Measurements from ENCODE around the gene VPS26B. TPM values are rescaled to one million over a fixed set of nuclear protein-coding genes. Genes with fewer than 3 reads are reported as not detected.
"Not testable (repeated sequence)": the region's sequence is repeated elsewhere in the genome, so short reads cannot be mapped to it uniquely, and the experiment has no call there.

VPS26B gene
- 21.0 TPM for total RNA-seq
- polyA plus RNA-seq (ENCODE audit: insufficient read depth in 1 of 8, insufficient read length in 8 of 8, low replicate concordance in 1 of 8), result 10 to 100 TPM; 26.9 to 35.4 (median 30.2) TPM
- long read RNA-seq, donor 1, partial matches to known transcripts, result 0 of 8 reads
- long read RNA-seq, donor 1, other reads (novel, unspliced or antisense), result 0 of 8 reads
- long read RNA-seq, donor 2, partial matches to known transcripts, result 0 of 2 reads
- long read RNA-seq, donor 2, other reads (novel, unspliced or antisense), result 0 of 2 reads
- long read RNA-seq, donor 3, transcript VPS26B-201 (6 exons, 3,691 nt), result major isoform, 9 of 21 reads
- long read RNA-seq, donor 3, partial matches to known transcripts, result 7 of 21 reads
- long read RNA-seq, donor 3, other reads (novel, unspliced or antisense), result 0 of 21 reads
- long read RNA-seq, donor 4, transcript VPS26B-201 (6 exons, 3,691 nt), result major isoform, 6 of 6 reads
- long read RNA-seq, donor 4, partial matches to known transcripts, result 0 of 6 reads
- long read RNA-seq, donor 4, other reads (novel, unspliced or antisense), result 0 of 6 reads
- long read RNA-seq, donor 5, transcript VPS26B-206 (2 exons, 2,073 nt), result minor isoform, 11 of 25 reads
- long read RNA-seq, donor 5, transcript VPS26B-201 (6 exons, 3,691 nt), result major isoform, 13 of 25 reads
- long read RNA-seq, donor 5, partial matches to known transcripts, result 0 of 25 reads
- long read RNA-seq, donor 5, other reads (novel, unspliced or antisense), result 0 of 25 reads
- long read RNA-seq, donor 6, transcript VPS26B-201 (6 exons, 3,691 nt), result major isoform, 15 of 19 reads
- long read RNA-seq, donor 6, partial matches to known transcripts, result 0 of 19 reads
- long read RNA-seq, donor 6, other reads (novel, unspliced or antisense), result 0 of 19 reads
- long read RNA-seq, donor 7, transcript VPS26B-201 (6 exons, 3,691 nt), result major isoform, 10 of 54 reads
- long read RNA-seq, donor 7, partial matches to known transcripts, result 5 of 54 reads
- long read RNA-seq, donor 7, other reads (novel, unspliced or antisense), result 37 of 54 reads
- long read RNA-seq, donor 8, transcript VPS26B-201 (6 exons, 3,691 nt), result major isoform, 5 of 17 reads
- long read RNA-seq, donor 8, partial matches to known transcripts, result 10 of 17 reads
- long read RNA-seq, donor 8, other reads (novel, unspliced or antisense), result 0 of 17 reads
- long read RNA-seq, donor 9, partial matches to known transcripts, result 7 of 8 reads
- long read RNA-seq, donor 9, other reads (novel, unspliced or antisense), result 0 of 8 reads
- long read RNA-seq, donor 10, transcript VPS26B-201 (6 exons, 3,691 nt), result major isoform, 13 of 19 reads
- long read RNA-seq, donor 10, partial matches to known transcripts, result 0 of 19 reads
- long read RNA-seq, donor 10, other reads (novel, unspliced or antisense), result 0 of 19 reads
- long read RNA-seq, donor 11, partial matches to known transcripts, result 0 of 6 reads
- long read RNA-seq, donor 11, other reads (novel, unspliced or antisense), result 0 of 6 reads

DNA sequence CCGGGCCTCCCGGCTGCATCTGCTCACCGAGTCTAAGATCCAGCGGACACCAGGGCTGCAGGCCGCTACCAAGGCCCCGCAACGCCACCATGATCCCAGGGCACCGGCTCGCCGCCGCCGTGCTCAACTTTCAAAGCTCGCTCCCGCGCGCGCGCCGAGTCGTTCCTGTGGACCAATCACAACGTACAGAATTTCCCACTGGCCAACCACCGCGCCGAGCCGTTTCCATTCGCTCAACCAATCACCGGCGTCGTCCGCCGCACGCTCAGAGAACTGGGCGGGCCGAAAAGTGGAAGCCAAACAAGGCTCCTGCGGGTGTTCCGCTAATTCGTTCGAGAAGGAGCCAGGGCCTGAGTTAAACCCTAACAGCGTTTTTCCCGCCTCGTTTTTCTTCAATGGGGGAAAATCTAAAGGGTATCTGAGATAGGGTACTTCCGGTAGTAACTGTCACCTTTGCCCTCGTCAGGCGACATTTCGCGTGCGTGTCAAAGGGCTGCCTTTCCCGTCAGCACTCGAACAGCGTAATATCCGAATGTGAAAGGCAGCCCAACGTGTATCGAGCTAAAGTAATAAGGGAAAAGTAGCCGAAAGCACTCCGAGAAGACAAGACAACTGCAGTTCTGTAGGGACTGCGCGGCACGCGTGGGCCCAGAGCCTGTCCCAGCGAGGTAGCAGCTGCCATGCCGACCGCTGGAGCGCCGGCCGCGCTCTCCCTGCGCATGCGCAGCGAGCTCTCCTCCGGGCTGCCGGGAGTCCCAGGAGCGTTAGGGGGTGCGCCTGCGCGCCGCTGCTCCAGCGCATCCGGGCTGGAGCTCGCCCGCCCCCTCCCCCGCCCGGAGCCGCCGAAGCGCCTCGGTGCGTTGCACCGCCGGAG lies at the start of gene VPS26B, which contains the start of gene NCAPD3:
TSS of gene VPS26B (plus strand) at position 836 of the 874 bp plus-strand sequence. CDS start 452 bp downstream, outside the sequence.
TSS of gene NCAPD3 (minus strand) at position 132 of the 874 bp plus-strand sequence. CDS start at position 91, 41 bp downstream.
- no peaks in the 10 kb centered on the region for H3K27me3 ChIP-seq (ENCODE audit: control insufficient read depth, insufficient read depth, low read length)
- peaks cover 13% of the 10 kb centered on the region for H3K36me3 ChIP-seq (ENCODE audit: control insufficient read depth, insufficient read depth, low read length)
- peak within 1 kb of the TSS; percentile 98 for H3K4me3 ChIP-seq (ENCODE audit: low read length)
- peak; percentile 99 for DNase-seq
- WGBS (ENCODE audit: insufficient coverage), result under 1% methylated on average over 82 of the region's 89 CpGs
- peaks cover 17% of the 10 kb centered on the region for H3K4me1 ChIP-seq (ENCODE audit: control insufficient read depth, insufficient read depth, low read length)
- H3K27ac ChIP-seq (ENCODE audit: low read length), result peak within 1 kb of the TSS; percentile 99
- no peaks in the 10 kb centered on the region for H3K9me3 ChIP-seq (replicated peaks; ENCODE audit: control insufficient read depth, low read depth, low read length)

DNA sequence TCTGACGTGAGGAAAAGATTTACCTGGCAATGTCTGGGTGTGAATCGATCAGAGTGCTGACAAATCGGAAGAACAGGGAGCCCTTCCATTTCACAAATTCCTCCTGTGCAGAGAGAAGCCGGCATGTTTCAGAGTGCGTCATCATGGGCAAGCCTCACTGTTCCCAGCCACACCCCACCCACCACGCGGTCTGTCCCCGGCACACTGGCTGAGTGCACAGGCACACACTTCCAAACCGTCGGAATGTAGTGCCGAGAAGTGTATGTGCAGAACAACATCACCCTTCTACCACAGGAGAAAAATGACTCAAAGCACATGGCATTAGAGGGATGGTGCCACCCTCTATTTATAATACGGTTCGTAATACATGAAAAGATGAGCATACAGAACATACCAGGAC lies 48.2 kb upstream of the VPS26B start:
- no peak for DNase-seq
- peaks cover 38% of the 10 kb centered on the region for H3K36me3 ChIP-seq (ENCODE audit: control insufficient read depth, insufficient read depth, low read length)
- H3K27me3 ChIP-seq (ENCODE audit: control insufficient read depth, insufficient read depth, low read length), result no peaks in the 10 kb centered on the region
- WGBS (ENCODE audit: insufficient coverage), result 96% methylated on average over 8 of the region's 13 CpGs
- H3K4me3 ChIP-seq (ENCODE audit: low read length), result no peak overlapping the region
- H3K27ac ChIP-seq (ENCODE audit: low read length), result no peak overlapping the region
- no peaks in the 10 kb centered on the region for H3K4me1 ChIP-seq (ENCODE audit: control insufficient read depth, insufficient read depth, low read length)
- no peaks in the 10 kb centered on the region for H3K9me3 ChIP-seq (replicated peaks; ENCODE audit: control insufficient read depth, low read depth, low read length)

DNA sequence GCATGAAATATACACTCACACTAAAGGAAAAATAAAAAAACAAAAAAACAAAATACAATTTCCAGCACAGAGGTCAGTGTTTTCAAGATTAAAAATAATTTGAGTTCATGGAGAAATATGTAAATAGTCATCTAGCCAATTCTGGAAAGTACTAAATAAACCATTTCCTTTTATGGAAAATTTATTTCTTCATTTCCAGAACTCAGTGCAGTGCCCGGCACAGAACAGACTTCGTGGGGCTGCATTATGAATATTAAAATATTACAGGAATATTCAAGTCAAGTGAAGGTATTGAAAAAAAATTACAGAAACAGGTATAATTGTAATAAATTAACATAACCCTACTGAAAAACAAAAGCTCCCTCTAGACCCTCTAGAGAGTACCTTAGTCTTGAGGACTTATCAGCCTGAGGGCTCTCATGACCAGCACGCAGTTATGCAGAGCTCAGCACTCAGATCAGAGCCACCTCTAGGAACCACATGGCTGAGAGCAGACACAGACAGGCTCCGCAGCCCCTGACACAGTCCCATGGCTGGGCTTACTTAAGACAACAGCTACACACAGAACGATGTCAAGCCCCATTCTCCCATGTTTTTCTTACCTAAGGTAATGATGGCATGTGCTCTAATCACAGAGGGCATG lies 46.3 kb upstream of the VPS26B start:
- Histone ChIP-seq H3K9me3 (replicated peaks; ENCODE audit: control insufficient read depth, low read depth, low read length) (no peaks in the 10 kb centered on the region), H3K4me3 (ENCODE audit: low read length) (no peak overlapping the region), H3K27me3 (ENCODE audit: control insufficient read depth, insufficient read depth, low read length) (no peaks in the 10 kb centered on the region), H3K4me1 (ENCODE audit: control insufficient read depth, insufficient read depth, low read length) (no peaks in the 10 kb centered on the region), H3K36me3 (ENCODE audit: control insufficient read depth, insufficient read depth, low read length) (peaks cover 36% of the 10 kb centered on the region), H3K27ac (ENCODE audit: low read length) (no peak overlapping the region)
- no peak for DNase-seq
- WGBS (ENCODE audit: insufficient coverage), result 100% methylated on average over 1 of the region's 5 CpGs

DNA sequence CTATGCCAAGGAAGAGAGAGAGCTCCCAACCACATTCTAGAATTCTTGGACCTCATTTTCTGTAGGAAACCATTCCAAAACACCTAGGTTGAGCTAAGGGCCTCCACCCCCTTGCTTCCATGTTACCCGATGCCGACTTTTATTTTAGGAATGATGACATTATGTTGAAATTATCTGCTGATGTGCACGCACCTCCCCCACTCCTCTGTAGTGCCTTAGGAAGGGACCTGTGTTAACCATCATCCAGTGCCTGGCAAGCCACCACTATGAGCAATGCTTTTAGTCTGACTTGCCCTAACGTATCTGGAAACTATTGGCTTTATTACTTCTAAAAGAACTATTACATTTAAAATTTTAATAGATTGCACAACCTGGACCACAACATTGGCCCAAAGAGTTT lies 42.8 kb upstream of the VPS26B start:
- no peaks in the 10 kb centered on the region for H3K27me3 ChIP-seq (ENCODE audit: control insufficient read depth, insufficient read depth, low read length)
- no peak overlapping the region for H3K27ac ChIP-seq (ENCODE audit: low read length)
- WGBS (ENCODE audit: insufficient coverage), result no CpG with 5 or more reads among the region's 4 CpGs
- no peaks in the 10 kb centered on the region for H3K9me3 ChIP-seq (replicated peaks; ENCODE audit: control insufficient read depth, low read depth, low read length)
- peak; percentile 31 for DNase-seq
- no peaks in the 10 kb centered on the region for H3K4me1 ChIP-seq (ENCODE audit: control insufficient read depth, insufficient read depth, low read length)
- H3K4me3 ChIP-seq (ENCODE audit: low read length), result no peak overlapping the region
- peaks cover 39% of the 10 kb centered on the region for H3K36me3 ChIP-seq (ENCODE audit: control insufficient read depth, insufficient read depth, low read length)

DNA sequence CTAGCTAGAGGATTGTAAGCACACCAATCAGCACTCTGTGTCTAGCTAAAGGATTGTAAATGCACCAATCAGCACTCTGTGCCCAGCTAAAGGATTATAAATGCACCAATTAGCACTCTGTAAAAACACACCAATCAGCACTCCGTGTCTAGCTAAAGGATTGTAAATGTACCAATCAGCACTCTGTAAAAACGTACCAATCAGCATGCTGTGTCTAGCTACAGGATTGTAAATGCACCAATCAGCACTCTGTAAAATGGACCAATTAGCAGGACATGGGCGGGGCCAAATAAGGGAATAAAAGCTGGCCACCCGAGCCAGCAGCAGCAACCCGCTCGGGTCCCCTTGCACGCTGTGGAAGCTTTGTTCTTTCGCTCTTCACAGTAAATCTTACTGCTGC lies 36.4 kb upstream of the VPS26B start:
- H3K4me1 ChIP-seq (ENCODE audit: control insufficient read depth, insufficient read depth, low read length); DNase-seq; H3K4me3 ChIP-seq (ENCODE audit: low read length); H3K9me3 ChIP-seq (replicated peaks; ENCODE audit: control insufficient read depth, low read depth, low read length); H3K27me3 ChIP-seq (ENCODE audit: control insufficient read depth, insufficient read depth, low read length); H3K27ac ChIP-seq (ENCODE audit: low read length): not testable (repeated sequence)
- 96% methylated on average over 7 of the region's 8 CpGs for WGBS (ENCODE audit: insufficient coverage)
- peaks cover 49% of the 10 kb centered on the region for H3K36me3 ChIP-seq (ENCODE audit: control insufficient read depth, insufficient read depth, low read length)

DNA sequence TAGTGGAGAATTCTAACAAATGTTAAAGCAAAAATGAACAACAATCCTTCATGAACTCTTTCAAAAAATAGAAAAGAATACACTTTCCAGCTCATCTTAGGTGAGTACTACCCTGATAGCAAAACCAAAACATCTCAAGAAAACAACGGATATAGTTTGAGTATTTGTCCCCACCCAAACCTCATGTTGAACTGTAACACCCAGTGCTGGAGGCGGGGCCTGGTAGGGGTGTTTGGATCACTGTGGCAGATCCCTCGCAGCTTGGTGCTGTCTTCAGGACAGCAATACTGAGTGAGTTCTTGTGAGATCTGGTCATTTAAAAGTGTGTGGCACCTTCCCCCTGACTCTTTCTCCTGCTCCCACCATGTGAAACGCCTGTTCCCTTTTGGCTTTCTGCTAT lies 27.7 kb upstream of the VPS26B start:
- H3K36me3 ChIP-seq (ENCODE audit: control insufficient read depth, insufficient read depth, low read length), result peaks cover 29% of the 10 kb centered on the region
- H3K4me3 ChIP-seq (ENCODE audit: low read length), result no peak overlapping the region
- DNase-seq, result no peak
- no peaks in the 10 kb centered on the region for H3K4me1 ChIP-seq (ENCODE audit: control insufficient read depth, insufficient read depth, low read length)
- 100% methylated on average over 1 of the region's 4 CpGs for WGBS (ENCODE audit: insufficient coverage)
- H3K27me3 ChIP-seq (ENCODE audit: control insufficient read depth, insufficient read depth, low read length), result no peaks in the 10 kb centered on the region
- no peaks in the 10 kb centered on the region for H3K9me3 ChIP-seq (replicated peaks; ENCODE audit: control insufficient read depth, low read depth, low read length)
- no peak overlapping the region for H3K27ac ChIP-seq (ENCODE audit: low read length)

DNA sequence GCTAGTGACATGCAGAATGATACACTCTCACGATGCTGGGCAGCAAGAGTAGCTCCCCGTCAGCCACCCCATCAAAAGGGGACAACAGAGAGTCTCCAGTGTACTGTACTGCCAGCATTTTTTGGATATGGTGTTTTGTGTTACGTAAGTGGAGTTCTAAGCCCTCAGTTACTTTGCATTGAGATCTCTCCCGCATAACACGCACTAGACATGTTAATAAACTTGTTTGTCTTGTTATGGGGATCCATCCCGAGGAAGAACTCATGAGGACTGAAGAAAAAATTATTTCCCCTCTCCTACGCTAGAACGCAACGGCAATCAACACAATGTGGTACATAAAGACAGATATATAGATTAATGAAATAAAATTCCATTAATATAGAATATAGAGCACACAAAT lies 24.9 kb upstream of the VPS26B start:
- DNase-seq, result no peak
- H3K27me3 ChIP-seq (ENCODE audit: control insufficient read depth, insufficient read depth, low read length), result no peaks in the 10 kb centered on the region
- no peaks in the 10 kb centered on the region for H3K9me3 ChIP-seq (replicated peaks; ENCODE audit: control insufficient read depth, low read depth, low read length)
- H3K36me3 ChIP-seq (ENCODE audit: control insufficient read depth, insufficient read depth, low read length), result peaks cover 28% of the 10 kb centered on the region
- H3K4me3 ChIP-seq (ENCODE audit: low read length), result no peak overlapping the region
- no peak overlapping the region for H3K27ac ChIP-seq (ENCODE audit: low read length)
- no peaks in the 10 kb centered on the region for H3K4me1 ChIP-seq (ENCODE audit: control insufficient read depth, insufficient read depth, low read length)
- WGBS (ENCODE audit: insufficient coverage), result no CpG with 5 or more reads among the region's 9 CpGs

DNA sequence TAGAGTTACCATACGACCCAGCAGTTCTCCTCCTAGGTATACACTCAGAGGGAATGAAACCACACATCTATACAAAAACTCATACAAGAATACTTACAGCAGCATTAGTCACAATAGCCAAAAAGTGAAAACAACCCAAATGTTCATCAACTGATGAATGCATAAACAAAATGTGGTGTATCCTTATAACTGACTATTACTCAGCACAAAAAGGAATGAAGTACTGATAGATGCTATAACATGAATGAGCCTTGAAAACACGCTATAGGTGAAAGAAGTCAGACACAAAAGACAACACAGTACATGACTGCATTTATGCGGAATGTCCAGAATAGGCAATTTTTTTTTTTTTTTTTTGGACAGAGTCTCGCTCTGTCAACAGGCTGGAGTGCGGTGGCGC lies 23.8 kb upstream of the VPS26B start:
- Histone ChIP-seq H3K36me3 (ENCODE audit: control insufficient read depth, insufficient read depth, low read length) (peaks cover 31% of the 10 kb centered on the region), H3K4me1 (ENCODE audit: control insufficient read depth, insufficient read depth, low read length) (no peaks in the 10 kb centered on the region), H3K27me3 (ENCODE audit: control insufficient read depth, insufficient read depth, low read length) (no peaks in the 10 kb centered on the region), H3K27ac (ENCODE audit: low read length) (no peak overlapping the region), H3K4me3 (ENCODE audit: low read length) (no peak overlapping the region), H3K9me3 (replicated peaks; ENCODE audit: control insufficient read depth, low read depth, low read length) (no peaks in the 10 kb centered on the region)
- WGBS (ENCODE audit: insufficient coverage), result 100% methylated on average over 1 of the region's 6 CpGs
- no peak for DNase-seq
